ENCODE measurements around the gene GATAD2A.
"Not testable (repeated sequence)": the region's sequence is repeated elsewhere in the genome, so short reads cannot be mapped to it uniquely, and the experiment has no call there.

Gene GATAD2A

GRCh38 chr19:19465436-19466070 is 60.1 kb downstream of the GATAD2A start:
- FAIRE-seq (no peak), DNase-seq (ENCODE audit: insufficient read length) (no peak)
- 0 out of 2 replicates have a peak, but pooled peaks have one; percentile 33 for TF ChIP-seq POLR2AphosphoS5 (IDR thresholded peaks at IDR 0.05; ENCODE audit: low read depth, low read length)
- 0 out of 2 replicates have a peak, but pooled peaks have one; percentile 22 for TF ChIP-seq POLR2A (IDR thresholded peaks at IDR 0.05; ENCODE audit: low read depth, low read length)
- no peak for TF ChIP-seq TAF1 (IDR thresholded peaks at IDR 0.05; ENCODE audit: borderline replicate concordance, low read depth, low read length)

GRCh38 chr19:19466201-19466600 is 60.7 kb downstream of the GATAD2A start:
- FAIRE-seq: no peak
- no peak for TF ChIP-seq TAF1 (IDR thresholded peaks at IDR 0.05; ENCODE audit: borderline replicate concordance, low read depth, low read length)

GRCh38 chr19:19468424-19469050 is 63.1 kb downstream of the GATAD2A start:
- no peak for TF ChIP-seq TAF1 (IDR thresholded peaks at IDR 0.05; ENCODE audit: borderline replicate concordance, low read depth, low read length)
- no peak for DNase-seq (ENCODE audit: insufficient read length)
- FAIRE-seq: no peak

More at GRCh38 chr19:19466201-19466600, 60.7 kb downstream of the GATAD2A start:
- no peak for DNase-seq (ENCODE audit: insufficient read length)

GRCh38 chr19:19470579-19470978 is 65.1 kb downstream of the GATAD2A start:
- FAIRE-seq (no peak), DNase-seq (ENCODE audit: insufficient read length) (no peak)
- TF ChIP-seq TAF1 (IDR thresholded peaks at IDR 0.05; ENCODE audit: borderline replicate concordance, low read depth, low read length): no peak
- no peak for TF ChIP-seq POLR2AphosphoS5 (IDR thresholded peaks at IDR 0.05; ENCODE audit: low read depth, low read length)
- no peak for TF ChIP-seq POLR2A (IDR thresholded peaks at IDR 0.05; ENCODE audit: low read depth, low read length)

- DNase-seq (ENCODE audit: insufficient read length): no peak
- FAIRE-seq: peak; percentile 30
- TF ChIP-seq POLR2AphosphoS5 (IDR thresholded peaks at IDR 0.05; ENCODE audit: low read depth, low read length) (no peak), POLR2A (IDR thresholded peaks at IDR 0.05; ENCODE audit: low read depth, low read length) (no peak), TAF1 (IDR thresholded peaks at IDR 0.05; ENCODE audit: borderline replicate concordance, low read depth, low read length) (no peak)
These were observed 66.2 kb downstream of the GATAD2A start for GRCh38 chr19:19471682-19472081.

GRCh38 chr19:19472106-19472505 is 66.6 kb downstream of the GATAD2A start:
- not testable (repeated sequence) for FAIRE-seq

GRCh38 chr19:19475015-19475765 is 69.7 kb downstream of the GATAD2A start:
- TF ChIP-seq TAF1 (IDR thresholded peaks at IDR 0.05; ENCODE audit: borderline replicate concordance, low read depth, low read length): no peak
- no peak for TF ChIP-seq POLR2A (IDR thresholded peaks at IDR 0.05; ENCODE audit: low read depth, low read length)
- no peak for TF ChIP-seq POLR2AphosphoS5 (IDR thresholded peaks at IDR 0.05; ENCODE audit: low read depth, low read length)
- no peak for FAIRE-seq
- no peak for DNase-seq (ENCODE audit: insufficient read length)

More at GRCh38 chr19:19472106-19472505, 66.6 kb downstream of the GATAD2A start:
- DNase-seq (ENCODE audit: insufficient read length): not testable (repeated sequence)

- DNase-seq (ENCODE audit: insufficient read length): no peak
- no peak for FAIRE-seq
- TF ChIP-seq POLR2A (IDR thresholded peaks at IDR 0.05; ENCODE audit: low read depth, low read length): no peak
- TF ChIP-seq TAF1 (IDR thresholded peaks at IDR 0.05; ENCODE audit: borderline replicate concordance, low read depth, low read length): no peak
- TF ChIP-seq POLR2AphosphoS5 (IDR thresholded peaks at IDR 0.05; ENCODE audit: low read depth, low read length): no peak
These were observed 70.7 kb downstream of the GATAD2A start for GRCh38 chr19:19475849-19476828.

GRCh38 chr19:19477705-19478383 is 72.4 kb downstream of the GATAD2A start:
- no peak for FAIRE-seq
- TF ChIP-seq TAF1 (IDR thresholded peaks at IDR 0.05; ENCODE audit: borderline replicate concordance, low read depth, low read length) (no peak), POLR2A (IDR thresholded peaks at IDR 0.05; ENCODE audit: low read depth, low read length) (no peak), POLR2AphosphoS5 (IDR thresholded peaks at IDR 0.05; ENCODE audit: low read depth, low read length) (no peak)

GRCh38 chr19:19480688-19481087 is 75.2 kb downstream of the GATAD2A start:
- FAIRE-seq (peak; percentile 42), DNase-seq (ENCODE audit: insufficient read length) (no peak)
- TF ChIP-seq TAF1 (IDR thresholded peaks at IDR 0.05; ENCODE audit: borderline replicate concordance, low read depth, low read length): no peak
- TF ChIP-seq POLR2A (IDR thresholded peaks at IDR 0.05; ENCODE audit: low read depth, low read length): no peak
- no peak for TF ChIP-seq POLR2AphosphoS5 (IDR thresholded peaks at IDR 0.05; ENCODE audit: low read depth, low read length)

More at GRCh38 chr19:19477705-19478383, 72.4 kb downstream of the GATAD2A start:
- DNase-seq (ENCODE audit: insufficient read length): no peak
